ENCODE measurements around the gene EID2. TPM values are rescaled to one million over a fixed set of nuclear protein-coding genes. Genes with fewer than 3 reads are reported as not detected.

EID2 gene
- total RNA-seq, 2 experiments from 2014 or later, result 17.3 to 22.9 TPM

GRCh38 chr19:39558624-39559117 lies 18.7 kb upstream of the EID2 start:
- Histone ChIP-seq H3K9me2 (ENCODE audit: insufficient read depth, low read length) (no peaks in the 10 kb centered on the region), H2AFZ (ENCODE audit: low read length) (peak overlapping the region; percentile 38; the same call in 1 of the 2 replicates), H3K27ac (ENCODE audit: low read depth, low read length, poor library complexity, severe bottlenecking) (no peak overlapping the region), H3K9me3 (ENCODE audit: low read length) (no peaks in the 10 kb centered on the region), H3K36me3 (ENCODE audit: insufficient read depth, low read length) (no peaks in the 10 kb centered on the region), H4K20me1 (ENCODE audit: insufficient read depth, low read length) (no peaks in the 10 kb centered on the region), H3K4me1 (ENCODE audit: insufficient read depth, low read length, poor library complexity, severe bottlenecking) (peaks cover 8% of the 10 kb centered on the region), H3K79me2 (ENCODE audit: insufficient read depth, low read depth, low read length) (no peaks in the 10 kb centered on the region), H3K4me3 (ENCODE audit: low read depth, low read length, poor library complexity, severe bottlenecking) (peak overlapping the region; percentile 28), H3K4me2 (ENCODE audit: low read length) (peak overlapping the region; percentile 48)
- TF ChIP-seq EZH2phosphoT487 (IDR thresholded peaks at IDR 0.05; ENCODE audit: borderline replicate concordance, low read depth, low read length) (no peak), CTCF (conservative IDR thresholded peaks at IDR 0.05; ENCODE audit: low read length) (no peak)
- CTCF ChIA-PET (ENCODE audit: unreplicated experiment), result interaction anchor here (0.5 kb wide), 1 partner anchor 16 kb away, joined by 4 read pairs; no protein-coding TSS in a partner anchor
- no TSS peak for BruUV-seq (replicated peaks)
- intact Hi-C loops (cut with micrococcal nuclease; ENCODE audit: unreplicated experiment), result loop anchor here (10.0 kb wide), 1 partner anchor 206 kb away; no protein-coding TSS in a partner anchor
- DNase-seq (ENCODE audit: low spot score), result peak; percentile 15
- POLR2A ChIA-PET, result no interaction called here

DNA sequence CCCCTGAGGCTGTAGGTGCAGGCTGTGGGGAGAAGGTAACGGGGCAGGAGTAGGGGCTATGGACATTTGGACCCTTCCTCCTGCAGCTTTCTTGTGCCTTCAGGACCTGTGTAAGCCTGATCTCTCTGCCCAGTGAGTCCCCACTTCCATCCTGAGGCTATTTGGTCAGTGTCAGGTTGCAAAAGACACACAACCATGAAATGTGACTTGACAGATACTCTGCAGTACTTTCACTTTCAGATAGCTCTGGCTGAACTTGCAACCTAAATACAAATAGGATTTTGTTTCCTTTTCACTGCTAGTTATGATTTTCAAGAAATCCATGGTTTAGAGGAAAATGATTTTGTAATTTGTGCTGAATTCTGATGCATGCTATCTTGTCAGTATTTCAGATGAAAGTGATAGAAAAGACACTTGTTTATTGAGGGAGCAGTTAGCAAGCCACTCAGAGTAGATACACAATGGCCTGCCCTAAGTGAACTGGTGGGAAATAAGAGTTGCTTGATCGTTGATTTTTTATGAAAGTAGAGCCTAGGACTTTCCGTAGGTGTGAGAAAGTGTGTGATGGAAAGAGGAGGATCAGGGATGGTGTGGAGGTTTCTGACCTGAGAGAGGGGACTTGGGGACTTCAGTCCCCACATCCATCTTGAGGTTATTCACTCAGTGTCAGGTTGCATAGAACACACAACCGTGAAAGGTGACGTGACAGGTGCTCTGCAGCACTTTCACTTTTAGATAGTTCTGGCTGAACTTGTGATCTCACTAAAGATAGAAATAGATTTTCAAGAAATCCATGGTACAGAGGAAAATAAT lies 18.1 kb upstream of the EID2 start:
- intact Hi-C loops (cut with micrococcal nuclease; ENCODE audit: unreplicated experiment), result loop anchor here (10.0 kb wide), 1 partner anchor 207 kb away; no protein-coding TSS in a partner anchor

More for the DNA sequence above, 18.1 kb upstream of the EID2 start:
- Histone ChIP-seq H3K4me3 (ENCODE audit: low read depth, low read length, poor library complexity, severe bottlenecking) (peak overlapping the region; percentile 28), H3K79me2 (ENCODE audit: insufficient read depth, low read depth, low read length) (no peaks in the 10 kb centered on the region), H2AFZ (ENCODE audit: low read length) (peak overlapping the region; percentile 38; the same call in 1 of the 2 replicates), H3K9me3 (ENCODE audit: low read length) (no peaks in the 10 kb centered on the region), H3K9me2 (ENCODE audit: insufficient read depth, low read length) (no peaks in the 10 kb centered on the region), H3K36me3 (ENCODE audit: insufficient read depth, low read length) (no peaks in the 10 kb centered on the region), H3K4me2 (ENCODE audit: low read length) (peak overlapping the region; percentile 48), H3K4me1 (ENCODE audit: insufficient read depth, low read length, poor library complexity, severe bottlenecking) (peaks cover 8% of the 10 kb centered on the region), H4K20me1 (ENCODE audit: insufficient read depth, low read length) (no peaks in the 10 kb centered on the region), H3K27ac (ENCODE audit: low read depth, low read length, poor library complexity, severe bottlenecking) (no peak overlapping the region)
- no TSS peak for BruUV-seq (replicated peaks)
- peak; percentile 12 for DNase-seq (ENCODE audit: low spot score)
- ChIA-PET POLR2A (no interaction called here), CTCF (ENCODE audit: unreplicated experiment) (no interaction called here)
- TF ChIP-seq EZH2phosphoT487 (IDR thresholded peaks at IDR 0.05; ENCODE audit: borderline replicate concordance, low read depth, low read length) (no peak), CTCF (conservative IDR thresholded peaks at IDR 0.05; ENCODE audit: low read length) (no peak)

All from OCI-LY7 (cell line).